Activated CD4-positive, alpha-beta T cell treated with anti-CD3 and anti-CD28 coated beads, Interleukin-10, Interleukin-2, amounts not matched to agents 100 ng/mL and 50 ng/mL, durations not matched to agents 16 hours and 8 hours (primary cell): Measurements from ENCODE around the gene TNNI2.

Experiments
- DNase-seq: peaks from one replicate; pipeline ENCODE4 v3.0.0-alpha.2; 2020

The TNNI2 gene

GRCh38 chr11:1889941-1890855 is 51.4 kb downstream of the TNNI2 start:
- peak; percentile 31 for DNase-seq
